SW480 (cell line): Measurements from ENCODE around the gene RAD54L2.
"Not testable (repeated sequence)": the region's sequence is repeated elsewhere in the genome, so short reads cannot be mapped to it uniquely, and the experiment has no call there.

ENCODE experiments used
- DNase-seq: peaks from one replicate; pipeline ENCODE4 v3.0.0-alpha.2; 2016; ENCODE audit warnings: low spot score

RAD54L2 gene

GRCh38 chr3:51538459-51539290 is at the start of gene RAD54L2:
Gene RAD54L2 (plus strand): TSS chr3:51538719. CDS start chr3:51590421, 51,702 bp downstream.
- DNase-seq: peak; percentile 81

GRCh38 chr3:51498876-51499738 is 39.4 kb upstream of the RAD54L2 start:
- peak; percentile 94 for DNase-seq

- no peak for DNase-seq
Measured at GRCh38 chr3:51500632-51501131, 37.8 kb upstream of the RAD54L2 start.

GRCh38 chr3:51501833-51502561 is 36.5 kb upstream of the RAD54L2 start:
- DNase-seq: peak; percentile 55

DNA sequence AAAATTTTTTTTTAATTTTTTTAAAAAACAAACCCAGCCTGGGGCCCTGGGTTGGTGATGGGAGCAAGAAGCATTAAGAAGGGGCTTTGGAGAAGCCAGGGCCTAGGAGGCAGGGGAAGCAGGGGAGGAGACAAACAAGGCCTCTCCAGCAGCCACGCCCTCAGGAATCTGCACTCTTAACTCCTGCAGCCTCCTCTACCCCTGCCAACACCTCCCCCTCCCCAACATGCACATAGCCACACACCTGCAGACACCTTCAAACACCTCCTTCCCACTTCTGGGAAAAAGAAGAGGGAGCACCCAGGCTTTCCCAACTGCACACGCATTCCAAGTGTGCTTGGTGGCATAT is 36.0 kb upstream of the RAD54L2 start:
- no peak for DNase-seq

GRCh38 chr3:51503007-51503406 is 35.5 kb upstream of the RAD54L2 start:
- no peak for DNase-seq

- DNase-seq: no peak
Measured at GRCh38 chr3:51508255-51508654, 30.3 kb upstream of the RAD54L2 start.

- DNase-seq: peak; percentile 51
Measured at GRCh38 chr3:51510996-51511395, 27.5 kb upstream of the RAD54L2 start.

GRCh38 chr3:51514210-51514609 is 24.3 kb upstream of the RAD54L2 start:
- DNase-seq: no peak

DNA sequence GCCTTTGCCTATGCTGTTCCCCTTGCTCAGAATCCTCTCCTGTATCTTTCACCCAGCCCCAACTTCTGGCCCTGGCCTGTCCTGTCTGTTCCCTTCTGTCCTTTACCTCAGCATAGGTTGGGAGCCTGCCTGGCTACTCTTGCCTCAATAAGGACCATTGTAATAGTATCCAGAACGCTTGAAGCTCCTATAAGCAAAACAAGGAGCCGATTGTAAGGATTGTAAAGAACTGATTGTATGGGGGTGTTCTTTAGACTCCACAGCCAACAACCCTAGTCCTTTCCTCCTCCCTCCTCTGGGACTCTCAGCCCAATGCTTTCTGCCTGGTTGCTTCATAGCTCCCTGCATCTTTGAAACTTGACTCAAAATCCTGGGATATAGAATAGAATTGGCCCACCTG is 18.7 kb upstream of the RAD54L2 start:
- no peak for DNase-seq

DNA sequence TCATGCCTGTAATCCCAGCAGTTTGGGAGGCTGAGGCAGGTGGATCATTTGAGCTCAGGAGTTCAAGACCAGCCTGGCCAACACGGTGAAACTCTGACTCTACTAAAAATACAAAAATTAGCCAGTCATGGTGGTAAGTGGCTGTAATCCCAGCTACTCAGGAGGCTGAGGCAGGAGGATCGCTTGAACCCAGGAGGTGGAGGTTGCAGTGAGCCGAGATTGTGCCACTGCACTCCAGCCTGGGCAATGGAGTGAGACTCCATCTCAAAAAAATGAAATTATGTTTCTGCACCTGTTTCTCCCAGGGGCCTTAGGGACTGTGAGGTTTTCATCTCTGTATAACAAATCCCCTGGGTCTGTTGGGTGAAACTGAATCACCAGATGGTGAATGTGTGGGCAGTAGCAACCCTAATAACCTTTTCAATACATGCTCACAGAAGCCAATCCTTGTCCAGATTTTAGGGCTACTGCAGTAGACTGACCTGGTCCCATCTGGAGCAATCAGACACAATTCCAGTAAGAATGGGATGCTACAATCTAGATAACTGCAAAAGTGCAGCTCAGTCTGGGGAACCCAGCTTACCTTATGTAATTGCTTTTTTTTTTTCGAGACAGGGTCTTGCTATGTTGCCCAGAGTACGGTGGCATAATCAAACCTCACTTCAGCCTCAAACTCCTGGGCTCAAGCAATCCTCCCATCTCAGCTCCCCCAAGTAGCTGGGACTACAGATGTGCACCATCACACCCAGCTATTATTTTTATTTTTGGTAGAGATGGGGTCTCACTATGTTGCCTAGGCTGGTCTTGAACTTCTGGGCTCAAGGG is 17.4 kb upstream of the RAD54L2 start:
- not testable (repeated sequence) for DNase-seq

DNA sequence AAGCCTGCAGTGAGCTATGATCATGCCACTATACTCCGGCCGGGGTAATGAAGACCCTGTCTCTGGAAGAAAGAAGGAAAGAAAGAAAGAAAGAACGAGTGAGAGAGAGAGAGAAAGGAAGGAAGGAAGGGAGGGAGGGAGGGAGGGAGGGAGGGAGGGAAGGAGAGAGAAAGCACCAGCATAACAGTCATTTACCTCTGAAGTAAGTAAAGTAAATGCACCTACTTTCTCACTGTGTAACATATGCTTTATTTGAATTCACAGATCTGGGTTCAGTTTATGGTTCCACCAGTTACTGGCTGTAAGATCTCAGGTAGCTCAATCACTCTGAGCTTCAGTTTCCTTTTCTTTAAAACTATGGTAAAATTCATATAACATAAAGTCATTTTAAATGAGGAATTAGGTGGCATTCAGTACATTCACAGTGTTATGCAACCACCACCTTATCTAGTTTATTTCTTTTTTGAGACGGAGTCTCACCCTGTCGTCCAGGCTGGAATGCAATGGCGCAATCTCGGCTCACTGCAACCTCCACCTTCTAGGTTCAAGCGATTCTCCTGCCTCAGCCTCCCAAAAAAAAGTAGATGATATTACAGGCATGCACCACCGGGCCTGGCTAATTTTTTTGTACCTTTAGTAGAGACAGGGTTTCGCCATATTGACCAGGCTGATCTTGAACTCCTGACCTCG is 16.1 kb upstream of the RAD54L2 start:
- no peak for DNase-seq

DNA sequence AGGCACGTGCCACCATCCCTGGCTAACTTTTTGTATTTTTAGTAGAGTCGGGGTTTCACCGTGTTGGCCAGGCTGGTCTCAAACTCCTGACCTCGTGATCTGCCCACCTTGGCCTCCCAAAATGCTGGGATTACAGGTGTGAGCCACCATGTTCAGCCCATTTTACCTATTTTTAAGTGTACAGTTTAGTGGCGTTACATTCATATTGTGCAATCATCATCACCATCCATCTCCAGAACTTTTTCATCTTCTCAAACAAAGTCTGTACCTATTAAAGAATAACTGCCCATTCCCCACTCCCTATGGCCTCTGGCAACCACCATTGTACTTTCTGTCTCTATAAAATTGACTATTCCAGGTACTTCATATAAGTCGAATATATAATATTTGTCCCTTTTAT is 13.6 kb upstream of the RAD54L2 start:
- not testable (repeated sequence) for DNase-seq

DNA sequence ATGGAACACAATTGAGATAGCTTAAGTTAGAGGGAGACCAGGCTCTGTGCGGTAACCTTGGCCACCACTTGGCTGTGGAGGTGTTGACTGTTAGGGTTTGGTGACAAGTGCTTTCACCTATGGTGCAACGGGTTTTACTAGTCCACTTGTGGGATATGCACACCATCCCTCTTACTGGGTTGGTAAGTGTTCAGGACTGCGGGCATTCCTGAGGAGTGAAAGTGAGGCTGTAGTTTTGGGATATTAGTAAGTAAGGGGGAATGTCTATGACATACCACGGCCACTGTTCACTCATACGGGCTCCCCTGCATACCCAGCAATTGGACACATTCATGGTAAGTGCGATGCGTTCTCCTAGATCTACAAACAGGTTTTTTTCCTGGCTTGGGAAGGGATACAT is 8.0 kb upstream of the RAD54L2 start:
- DNase-seq: no peak

DNA sequence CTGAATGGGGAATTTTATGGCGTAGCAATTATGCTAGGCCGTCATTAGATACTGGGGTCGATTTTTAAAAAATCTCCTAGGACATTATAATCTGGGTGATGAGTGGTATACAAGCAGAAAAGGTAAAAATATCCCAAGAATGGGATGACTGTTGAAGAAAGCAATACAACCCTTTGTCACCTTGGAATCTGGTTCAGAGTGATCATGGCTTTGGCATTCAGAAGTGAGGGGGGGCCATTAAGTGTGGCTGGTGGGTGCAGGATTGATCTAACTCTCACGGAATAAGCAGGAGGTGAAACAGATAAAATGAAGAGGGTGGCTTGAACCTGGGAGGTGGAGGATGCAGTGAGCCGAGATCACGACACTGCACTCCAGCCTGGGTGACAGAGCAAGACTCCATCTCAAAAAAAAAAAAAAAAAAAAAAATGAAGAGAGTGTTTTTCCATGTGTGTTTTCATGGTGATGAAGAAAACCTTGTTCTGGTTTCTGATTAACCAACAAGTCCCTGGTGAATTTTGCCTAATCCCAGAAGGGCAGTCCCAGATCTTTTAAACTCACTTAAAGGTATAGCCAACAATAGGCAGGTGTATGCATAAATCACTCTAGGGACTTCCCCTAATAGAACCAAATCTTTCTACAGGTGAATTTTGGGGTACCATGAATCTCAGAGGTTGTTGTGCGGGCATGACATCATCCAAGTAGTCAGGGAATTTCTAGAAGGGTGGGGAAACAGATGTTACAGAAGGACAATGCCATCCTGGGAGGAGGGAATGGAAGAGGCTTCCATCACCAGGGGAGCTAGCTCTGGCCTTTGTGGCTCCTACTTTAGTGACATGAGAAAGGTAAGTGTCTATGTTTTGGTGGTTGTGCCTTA is 3.1 kb upstream of the RAD54L2 start:
- DNase-seq: no peak

DNA sequence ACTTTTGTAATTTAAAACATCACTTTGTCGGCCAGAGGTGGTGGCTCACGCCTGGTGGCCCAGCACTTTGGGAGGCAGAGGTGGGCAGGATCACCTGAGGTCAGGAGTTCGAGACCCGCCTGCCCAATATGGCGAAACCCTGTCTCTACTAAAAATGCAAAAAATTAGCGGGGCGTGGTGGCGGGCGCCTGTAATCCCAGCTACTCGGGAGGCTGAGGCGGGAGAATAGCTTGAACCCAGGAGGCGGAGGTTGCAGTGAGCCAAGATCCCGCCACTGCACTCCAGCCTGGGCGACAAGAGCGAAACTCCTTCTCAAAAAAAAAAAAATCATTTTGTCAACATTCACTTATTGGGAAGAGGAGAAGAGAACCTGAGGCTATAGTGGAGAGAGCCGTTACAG is 888 bp upstream of the RAD54L2 start:
- DNase-seq: not testable (repeated sequence)

- DNase-seq: no peak
Measured at GRCh38 chr3:51538115-51538458, 432 bp upstream of the RAD54L2 start.

DNA sequence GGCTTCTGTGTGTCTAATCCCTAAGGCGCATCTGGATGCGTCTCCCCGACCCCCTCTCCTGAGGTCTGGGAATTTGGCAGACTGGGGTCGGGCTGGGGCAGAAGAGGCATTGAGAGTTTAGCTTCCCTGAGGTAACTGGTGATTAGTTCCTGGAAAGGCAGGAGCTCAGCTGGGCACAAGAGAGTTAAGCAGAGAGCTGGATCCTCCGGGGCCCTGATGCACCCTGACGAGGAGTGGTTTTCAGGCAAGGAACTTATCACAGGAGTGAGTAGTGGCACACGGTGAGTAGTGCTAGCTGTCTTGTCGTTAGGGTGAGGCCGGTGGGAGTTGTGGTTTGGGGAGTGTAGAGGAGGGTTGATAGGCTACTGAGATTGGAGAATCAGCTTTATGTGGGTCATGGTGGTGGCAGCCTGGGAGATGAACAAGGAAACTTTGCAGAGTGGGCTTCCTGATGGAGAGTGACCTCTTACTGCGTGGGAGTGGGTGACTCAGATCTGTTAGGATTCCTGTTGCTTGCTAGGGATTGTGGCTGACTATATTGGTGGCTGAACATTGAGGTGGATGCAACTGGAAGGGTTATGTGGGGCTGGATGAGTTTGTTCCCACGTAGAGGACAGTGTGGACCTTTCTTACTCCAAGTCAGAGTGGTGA is 897 bp downstream of the RAD54L2 start:
- DNase-seq: peak; percentile 65

DNA sequence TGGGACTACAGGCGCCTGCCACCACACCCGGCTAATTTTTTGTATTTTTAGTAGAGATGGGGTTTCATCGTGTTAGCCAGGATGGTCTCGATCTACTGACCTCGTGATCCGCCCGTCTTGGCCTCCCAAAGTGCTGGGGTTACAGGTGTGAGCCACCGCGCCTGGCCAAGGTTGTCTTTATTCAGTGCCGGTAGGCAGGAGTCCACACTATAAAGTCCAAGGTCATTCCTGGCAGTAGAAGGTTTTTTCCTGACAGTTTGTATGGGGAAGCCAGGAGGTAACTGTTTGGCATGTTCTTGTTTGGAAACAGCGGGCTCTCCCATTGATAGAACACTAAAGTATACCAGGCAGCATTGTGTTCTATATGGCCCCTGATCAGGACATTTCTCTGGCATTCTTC is 4.1 kb downstream of the RAD54L2 start:
- DNase-seq: not testable (repeated sequence)
